Thyroid gland (tissue), 4 donors: ENCODE data around the gene LIMS1.
"Not testable (repeated sequence)": the region's sequence is repeated elsewhere in the genome, so short reads cannot be mapped to it uniquely, and the experiment has no call there.

ENCODE experiments used
- CTCF ChIP-seq, 6 experiments: fragments of 200-600 bp in 3 of 6; fragments of 450-650 bp in 3 of 6; sonication (generic) in 3 of 6; IDR thresholded peaks; one replicate each; pipeline ENCODE4 v1.5.1; 2016 to 2019; ENCODE audit warnings: antibody characterized with exemption in 6 of 6, mild to moderate bottlenecking in 2 of 6, inconsistent platforms in 1 of 6, moderate library complexity in 1 of 6
- POLR2A ChIP-seq, 2 donors: fragments of 450-650 bp; IDR thresholded peaks; one replicate each; pipeline ENCODE4 v1.6.1; 2017; ENCODE audit warnings: antibody characterized with exemption in 2 of 2, mild to moderate bottlenecking in 2 of 2, moderate library complexity in 1 of 2

GRCh38 chr2:108653425-108653824 lies 119.2 kb downstream of the LIMS1 start:
- TF ChIP-seq CTCF, POLR2A (IDR thresholded peaks at IDR 0.05): not testable (repeated sequence)
